ENCODE results near the gene PIP5K1C.

Gene PIP5K1C

GRCh38 chr19:3694361-3695123, 5.7 kb downstream of the PIP5K1C start:
- in situ Hi-C loops (cut with MboI; ENCODE audit: low sequenced_read_pairs, unreplicated experiment): no loop called here
- TF ChIP-seq CTCF (IDR thresholded peaks at IDR 0.05; ENCODE audit: borderline replicate concordance, control extremely low read depth, extremely low read depth, insufficient read depth, missing control alignments): no peak
- no peak for DNase-seq (ENCODE audit: low spot score)

DNA sequence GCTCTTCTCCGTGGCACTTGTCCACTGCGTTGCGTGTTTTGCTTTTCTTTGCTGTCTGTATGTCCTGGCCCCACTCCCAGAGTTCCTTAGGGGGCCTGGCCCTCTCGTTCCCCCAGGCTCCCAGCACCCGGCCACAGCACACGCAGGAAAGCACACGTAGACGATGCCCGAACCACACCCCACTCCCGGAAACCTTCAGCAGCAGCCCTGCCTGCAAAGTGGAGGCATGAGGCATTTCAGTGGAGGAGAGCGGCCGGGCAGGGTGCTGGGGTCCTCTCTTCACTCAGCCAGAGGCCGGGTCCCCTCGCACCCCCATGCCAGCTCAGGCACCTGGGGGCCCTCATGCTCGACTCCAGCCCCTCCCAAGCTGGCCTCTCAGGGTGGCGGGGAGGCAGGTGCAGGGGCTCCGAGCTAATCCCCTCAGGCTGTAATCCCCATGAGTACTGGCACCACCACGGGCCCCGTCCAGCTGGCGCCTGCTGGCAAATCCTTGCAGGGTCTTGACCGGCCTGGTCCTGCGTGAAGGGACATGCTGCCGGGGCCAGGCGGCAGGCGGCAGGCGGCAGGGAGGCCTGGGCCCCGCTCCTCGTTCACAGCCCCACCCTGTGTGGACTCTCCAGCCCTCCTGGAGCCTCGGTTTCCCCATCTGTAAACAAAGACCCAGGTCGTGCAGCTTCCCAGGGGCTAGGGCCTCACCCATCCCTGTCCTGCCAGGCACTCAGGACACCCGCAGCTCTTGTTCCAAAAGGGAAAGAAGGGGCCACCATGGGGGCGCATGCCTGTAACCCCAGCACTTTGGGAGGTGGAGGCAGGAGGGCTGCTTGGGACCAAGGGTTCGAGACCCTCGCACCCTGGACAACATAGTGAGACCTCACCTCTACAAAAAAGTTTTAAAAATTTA, 7.0 kb downstream of the PIP5K1C start:
- in situ Hi-C loops (cut with MboI; ENCODE audit: low sequenced_read_pairs, unreplicated experiment): no loop called here
- DNase-seq (ENCODE audit: low spot score): no peak
- TF ChIP-seq CTCF (IDR thresholded peaks at IDR 0.05; ENCODE audit: borderline replicate concordance, control extremely low read depth, extremely low read depth, insufficient read depth, missing control alignments): no peak

- TF ChIP-seq CTCF (IDR thresholded peaks at IDR 0.05; ENCODE audit: borderline replicate concordance, control extremely low read depth, extremely low read depth, insufficient read depth, missing control alignments): peak; percentile 47
- no peak for DNase-seq (ENCODE audit: low spot score)
- in situ Hi-C loops (cut with MboI; ENCODE audit: low sequenced_read_pairs, unreplicated experiment): no loop called here
These were observed 7.9 kb downstream of the PIP5K1C start for GRCh38 chr19:3692141-3693024.

- in situ Hi-C loops (cut with MboI; ENCODE audit: low sequenced_read_pairs, unreplicated experiment): no loop called here
These were observed 8.5 kb downstream of the PIP5K1C start for GRCh38 chr19:3691726-3692125.

DNA sequence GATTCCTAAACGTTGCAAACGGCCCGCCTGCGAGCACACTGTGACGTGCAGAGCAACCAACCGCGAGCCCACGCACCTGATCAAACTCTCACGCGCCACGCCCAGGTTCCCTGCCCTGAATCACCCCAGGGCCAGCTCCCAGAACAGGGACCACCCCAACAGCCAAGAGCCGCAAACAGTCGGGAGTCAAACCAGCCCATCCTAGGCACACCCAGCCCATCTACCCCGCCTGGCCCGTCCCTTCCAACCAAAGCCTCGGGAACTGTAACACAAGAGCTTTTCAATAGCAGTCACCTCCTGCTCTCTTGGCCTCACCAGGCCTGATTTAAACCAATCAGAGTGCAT, 8.9 kb downstream of the PIP5K1C start:
- TF ChIP-seq CTCF (IDR thresholded peaks at IDR 0.05; ENCODE audit: borderline replicate concordance, control extremely low read depth, extremely low read depth, insufficient read depth, missing control alignments): no peak
- in situ Hi-C loops (cut with MboI; ENCODE audit: low sequenced_read_pairs, unreplicated experiment): no loop called here
- no peak for DNase-seq (ENCODE audit: low spot score)

More at GRCh38 chr19:3691726-3692125, 8.5 kb downstream of the PIP5K1C start:
- no peak for DNase-seq (ENCODE audit: low spot score)
- no peak for TF ChIP-seq CTCF (IDR thresholded peaks at IDR 0.05; ENCODE audit: borderline replicate concordance, control extremely low read depth, extremely low read depth, insufficient read depth, missing control alignments)
